Common myeloid progenitor, CD34-positive (primary cell): Measurements from ENCODE around the gene TECTA.
A peak's percentile ranks its signal among the peaks of the same experiment; 100 is the strongest.

Experiments used
- CTCF ChIA-PET: fragments of 350-600 bp; sonication (Branson Sonifier 250); formaldehyde crosslinking; loops from one replicate; lab custom pipeline; 2021; ENCODE audit warnings: antibody characterized with exemption; lab: Charles Lee
- POLR2A ChIA-PET: fragments of 350-600 bp; sonication (Branson Sonifier 250); formaldehyde crosslinking; loops from one replicate; lab custom pipeline; 2021; ENCODE audit warnings: antibody characterized with exemption; lab: Charles Lee
- DNase-seq, 3 donors: peaks; one replicate each; pipeline versions ENCODE4 v3.0.0 to v3.0.0-alpha.2; 2013
- H3K27ac ChIP-seq, 2 experiments: 1 replicate in 1 of 2; 2 replicates in 1 of 2; pipeline ENCODE4 v1.7.0; 2013; ENCODE audit warnings: inconsistent platforms in 2 of 2, low read length in 2 of 2, mild to moderate bottlenecking in 2 of 2, low read depth in 1 of 2, moderate library complexity in 1 of 2; ENCODE audit not compliant: severe bottlenecking in 2 of 2, insufficient read depth in 1 of 2, poor library complexity in 1 of 2
- H3K27me3 ChIP-seq, 5 experiments: replicated peaks in 2 of 5; 1 replicate in 3 of 5; 2 replicates in 2 of 5; pipeline versions ENCODE4 v1.6.1 to v1.7.0; 2013; ENCODE audit warnings: low read length in 4 of 5, mild to moderate bottlenecking in 2 of 5, moderate library complexity in 2 of 5, inconsistent platforms in 1 of 5; ENCODE audit not compliant: insufficient read depth in 5 of 5, control insufficient read depth in 4 of 5
- H3K36me3 ChIP-seq, 4 experiments: 1 replicate in 2 of 4; 2 replicates in 2 of 4; pipeline versions ENCODE4 v1.6.1 to v1.7.0; 2013; ENCODE audit warnings: low read length in 3 of 4, control low read depth in 1 of 4, mild to moderate bottlenecking in 1 of 4; ENCODE audit not compliant: control insufficient read depth in 4 of 4, insufficient read depth in 4 of 4
- H3K4me1 ChIP-seq, 4 experiments: 1 replicate in 3 of 4; 2 replicates in 1 of 4; pipeline versions ENCODE4 v1.6.1 to v1.7.1; 2013; ENCODE audit warnings: low read length in 3 of 4, mild to moderate bottlenecking in 3 of 4, control low read depth in 1 of 4, inconsistent platforms in 1 of 4, moderate library complexity in 1 of 4; ENCODE audit not compliant: control insufficient read depth in 4 of 4, insufficient read depth in 4 of 4; ENCODE audit errors: control extremely low read depth in 1 of 4
- H3K4me3 ChIP-seq, 7 experiments: 1 replicate in 4 of 7; 2 replicates in 3 of 7; pipeline versions ENCODE4 v1.5.1 to v1.7.0; 2013; ENCODE audit warnings: mild to moderate bottlenecking in 7 of 7, low read length in 6 of 7, moderate library complexity in 6 of 7, inconsistent platforms in 2 of 7, low read depth in 2 of 7, control low read depth in 1 of 7; ENCODE audit not compliant: insufficient read depth in 4 of 7, control insufficient read depth in 1 of 7; ENCODE audit errors: extremely low read depth in 1 of 7
- H3K9me3 ChIP-seq, 5 experiments: 1 replicate in 4 of 5; 2 replicates in 1 of 5; pipeline versions ENCODE4 v1.6.1 to v1.7.1; 2013; ENCODE audit warnings: low read length in 4 of 5, mild to moderate bottlenecking in 2 of 5, inconsistent platforms in 1 of 5, low read depth in 1 of 5, moderate library complexity in 1 of 5; ENCODE audit not compliant: control insufficient read depth in 4 of 5, insufficient read depth in 2 of 5; ENCODE audit errors: control extremely low read depth in 1 of 5
- WGBS: methylation state at CpG from one replicate; pipeline ENCODE4 v1.1.5; 2013; ENCODE audit not compliant: insufficient coverage; 5-methylcytosine and 5-hydroxymethylcytosine counted together

TECTA gene

DNA sequence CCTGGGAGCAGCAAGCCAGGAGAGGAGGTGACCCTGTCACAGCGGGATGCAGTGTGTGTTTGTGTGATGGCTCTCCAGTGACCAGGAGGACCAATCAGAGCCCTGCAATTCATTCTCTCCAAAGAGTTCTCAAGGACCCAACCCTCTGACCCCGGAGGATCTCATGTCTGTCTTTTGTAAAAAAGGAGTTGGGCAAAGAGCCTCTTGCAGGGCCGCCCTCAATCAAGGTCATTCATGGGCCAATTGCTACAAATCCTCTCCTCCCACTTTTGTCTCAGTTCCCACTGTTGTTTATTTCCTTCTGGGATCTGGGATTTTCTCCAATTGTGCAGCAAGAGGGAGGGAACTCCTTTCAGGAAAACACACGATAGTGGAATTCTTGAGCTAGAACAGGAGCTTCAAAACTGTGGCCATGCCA is 4.0 kb downstream of the TECTA start:
- DNase-seq, result no peak
- no peaks in the 10 kb centered on the region for H3K9me3 ChIP-seq
- H3K4me1 ChIP-seq, result peaks cover 0 to 12% (median 5%) of the 10 kb centered on the region in 4 experiments
- WGBS, result 100% methylated on average over 3 of the region's 4 CpGs
- H3K27me3 ChIP-seq, result peaks cover 0 to 2% (median 0%) of the 10 kb centered on the region in 5 experiments
- ChIA-PET POLR2A (no interaction called here), CTCF (interaction anchor here (0.8 to 1.1 kb wide), 4 partner anchors 15 to 594 kb away, joined by 3 to 4 read pairs (median 3); partner anchors contain the start of gene GRIK4)
- no peaks in the 10 kb centered on the region for H3K36me3 ChIP-seq
- no peak overlapping the region for H3K4me3 ChIP-seq
- no peak overlapping the region for H3K27ac ChIP-seq

DNA sequence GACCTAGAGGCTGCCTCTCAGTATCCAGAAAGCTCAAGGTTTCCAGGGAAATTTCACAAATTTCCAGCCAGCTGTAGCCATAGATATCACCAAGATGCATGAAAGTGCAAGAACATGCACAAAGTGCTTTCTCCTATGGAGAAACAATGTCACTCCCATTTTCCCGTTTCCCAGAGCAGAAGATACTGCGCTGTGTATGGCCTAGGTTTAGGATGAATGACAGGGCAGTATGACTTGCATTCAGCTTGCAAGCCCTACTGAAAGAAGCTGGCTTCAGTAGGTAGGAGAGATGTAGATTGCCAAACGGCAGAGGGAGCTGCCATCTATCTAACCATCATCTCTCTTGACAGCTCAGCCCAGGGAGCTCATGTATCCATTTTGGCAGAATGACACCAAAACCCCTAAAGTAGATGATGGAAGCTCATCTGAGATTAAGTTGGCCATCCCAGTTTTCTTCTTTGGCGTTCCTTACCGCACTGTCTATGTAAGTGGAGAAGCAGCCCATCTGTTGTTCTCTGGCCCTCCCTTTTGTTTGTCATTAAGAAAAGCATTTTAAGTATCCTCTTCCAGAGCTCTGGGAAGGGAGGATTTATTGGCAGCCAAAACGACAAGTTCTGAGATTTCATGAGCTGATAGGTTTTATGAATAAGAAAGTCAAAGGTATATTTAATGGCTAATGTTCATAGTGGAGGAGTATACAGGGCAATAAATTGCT is 4.6 kb downstream of the TECTA start:
- ChIA-PET CTCF (interaction anchor here (0.8 to 1.1 kb wide), 4 partner anchors 16 to 594 kb away, joined by 3 to 4 read pairs (median 3); partner anchors contain the start of gene GRIK4), POLR2A (no interaction called here)
- Histone ChIP-seq H3K27me3 (peaks cover 0 to 2% (median 0%) of the 10 kb centered on the region in 5 experiments), H3K4me1 (peaks cover 0 to 12% (median 5%) of the 10 kb centered on the region in 4 experiments), H3K4me3 (no peak overlapping the region), H3K9me3 (no peaks in the 10 kb centered on the region), H3K36me3 (no peaks in the 10 kb centered on the region), H3K27ac (no peak overlapping the region)
- WGBS, result 92% methylated on average over 5 of the region's 6 CpGs
- no peak for DNase-seq

DNA sequence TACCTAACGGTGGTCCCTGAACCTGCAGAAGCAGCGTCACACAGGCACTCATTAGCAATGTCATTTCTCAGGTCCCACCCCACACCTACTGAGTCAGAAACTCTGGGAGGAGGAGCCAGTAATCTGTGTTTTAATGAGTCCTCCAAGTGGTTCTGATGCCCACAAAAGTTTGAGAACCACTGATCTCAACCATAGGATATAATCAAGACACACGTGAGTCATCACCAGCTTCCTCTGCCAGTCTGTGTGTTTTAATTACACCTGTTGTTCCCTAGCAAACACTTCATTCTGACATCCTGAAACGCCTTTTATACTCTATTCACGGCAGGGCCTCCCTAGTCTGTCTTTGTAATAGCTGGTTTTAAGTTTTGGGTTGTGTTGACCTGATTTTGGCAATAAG is 5.8 kb downstream of the TECTA start:
- POLR2A ChIA-PET, result no interaction called here
- no peaks in the 10 kb centered on the region for H3K9me3 ChIP-seq
- no peak overlapping the region for H3K27ac ChIP-seq
- peak in 2 of 3 donors; percentile 19 to 50 for DNase-seq
- peaks cover 0 to 2% (median 0%) of the 10 kb centered on the region in 5 experiments for H3K27me3 ChIP-seq
- no peak overlapping the region for H3K4me3 ChIP-seq
- H3K36me3 ChIP-seq, result no peaks in the 10 kb centered on the region
- CTCF ChIA-PET, result interaction anchor here (1.0 kb wide), 1 partner anchor 12 kb away, joined by 3 read pairs; no protein-coding TSS in a partner anchor
- no CpG with 5 or more reads among the region's 5 CpGs for WGBS
- peaks cover 0 to 12% (median 5%) of the 10 kb centered on the region in 4 experiments for H3K4me1 ChIP-seq

DNA sequence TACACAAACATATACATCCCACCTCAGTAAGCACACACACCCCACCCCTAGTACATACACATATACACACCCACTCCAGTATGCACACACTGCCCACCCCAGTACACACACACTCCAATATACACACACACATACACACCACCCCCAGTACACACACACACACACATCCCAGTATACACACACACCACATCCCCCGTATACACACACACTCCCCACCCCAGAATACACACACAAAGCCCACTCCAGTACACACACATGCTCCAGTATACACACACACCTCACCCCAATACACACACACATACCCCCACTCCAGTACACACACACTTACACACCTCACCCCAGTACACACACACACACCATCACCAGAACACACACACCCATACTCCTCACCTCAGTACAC is 7.4 kb downstream of the TECTA start:
- DNase-seq, result no peak
- Histone ChIP-seq H3K36me3 (no peaks in the 10 kb centered on the region), H3K4me1 (peaks cover 0 to 12% (median 5%) of the 10 kb centered on the region in 4 experiments), H3K9me3 (no peaks in the 10 kb centered on the region), H3K27ac (no peak overlapping the region), H3K4me3 (no peak overlapping the region), H3K27me3 (peaks cover 0 to 3% (median 0%) of the 10 kb centered on the region in 5 experiments)
- ChIA-PET CTCF (no interaction called here), POLR2A (no interaction called here)
- 0% methylated on average over 1 of the region's 1 CpG for WGBS

DNA sequence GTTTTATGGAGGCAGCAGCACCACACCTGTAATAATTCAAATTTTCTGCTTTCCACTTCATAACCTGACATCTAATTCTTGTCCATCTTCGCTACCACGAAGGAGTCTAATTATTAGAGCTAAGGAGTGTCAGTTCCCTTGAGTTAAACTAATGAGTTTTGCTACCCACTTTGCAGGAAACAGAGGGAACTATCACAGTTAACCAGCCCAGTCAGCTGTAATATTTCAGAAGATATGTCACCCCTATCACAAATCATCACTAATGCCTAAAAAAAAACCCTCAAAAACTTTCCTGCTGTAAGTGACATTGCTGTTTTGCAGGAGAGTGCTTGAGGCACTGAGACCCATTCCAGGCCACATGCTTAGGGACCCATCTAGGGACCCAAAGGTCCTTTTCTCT is 8.4 kb downstream of the TECTA start:
- ChIA-PET CTCF (no interaction called here), POLR2A (no interaction called here)
- no peak overlapping the region for H3K27ac ChIP-seq
- no peak overlapping the region for H3K4me3 ChIP-seq
- H3K4me1 ChIP-seq, result peaks cover 0 to 12% (median 5%) of the 10 kb centered on the region in 4 experiments
- DNase-seq, result peak; percentile 25 to 77 (median 59)
- peaks cover 0 to 3% (median 0%) of the 10 kb centered on the region in 5 experiments for H3K27me3 ChIP-seq
- no peaks in the 10 kb centered on the region for H3K36me3 ChIP-seq
- no peaks in the 10 kb centered on the region for H3K9me3 ChIP-seq
- 7% methylated on average over 2 of the region's 2 CpGs for WGBS

DNA sequence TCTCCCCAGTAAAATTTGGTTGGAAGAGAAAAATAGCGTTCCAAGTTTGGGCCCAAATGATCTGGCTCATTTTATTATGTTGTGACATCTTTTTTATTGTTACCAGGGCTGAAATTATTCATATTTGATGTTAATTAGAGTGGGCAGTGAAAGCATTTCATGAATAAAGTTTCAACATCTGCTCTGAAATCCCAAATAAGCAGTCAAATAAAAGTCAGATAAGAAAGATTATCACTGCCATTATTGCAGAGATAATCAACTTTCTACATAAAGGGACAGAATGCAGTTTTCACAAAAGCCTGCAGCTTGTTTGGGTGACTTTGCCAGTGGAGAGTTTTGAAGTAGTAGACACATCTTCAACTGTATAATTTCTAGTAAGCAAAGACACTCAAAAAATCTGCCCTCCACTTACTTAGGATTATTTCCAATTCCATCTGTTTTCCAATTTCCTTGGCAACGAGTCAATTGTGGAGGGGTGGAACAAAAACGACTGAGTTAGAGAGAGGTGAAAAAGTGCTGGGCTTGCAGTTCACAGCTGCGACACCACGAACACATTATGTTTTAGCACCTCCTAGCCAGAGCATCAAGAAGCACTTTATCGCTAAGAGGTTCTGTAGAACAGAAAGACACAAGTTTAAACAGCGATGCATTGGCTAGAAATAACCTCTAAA is 9.0 kb downstream of the TECTA start:
- WGBS, result 48% methylated on average over 6 of the region's 7 CpGs
- no peak overlapping the region for H3K27ac ChIP-seq
- no peaks in the 10 kb centered on the region for H3K36me3 ChIP-seq
- no peaks in the 10 kb centered on the region for H3K9me3 ChIP-seq
- H3K27me3 ChIP-seq, result peaks cover 0 to 3% (median 0%) of the 10 kb centered on the region in 5 experiments
- H3K4me3 ChIP-seq, result no peak overlapping the region
- ChIA-PET POLR2A (no interaction called here), CTCF (interaction anchor here (2.7 kb wide), 1 partner anchor 11 kb away, joined by 9 read pairs; no protein-coding TSS in a partner anchor)
- DNase-seq, result peak in 1 of 3 donors; percentile 8
- H3K4me1 ChIP-seq, result peaks cover 0 to 12% (median 5%) of the 10 kb centered on the region in 4 experiments
